Brain microvascular endothelial cell (primary cell): ENCODE measurements around the gene TAF11L6.
"Not testable (repeated sequence)": the region's sequence is repeated elsewhere in the genome, so short reads cannot be mapped to it uniquely, and the experiment has no call there.

Source experiments
- DNase-seq: peaks from one replicate; pipeline ENCODE4 v3.0.0-alpha.2; 2020
- H3K27ac ChIP-seq: fragments of 250-450 bp; sonication (Bioruptor Pico); 2 replicates; pipeline ENCODE4 v1.5.1; 2020; ENCODE audit warnings: mild to moderate bottlenecking, moderate library complexity
- H3K27me3 ChIP-seq: fragments of 250-450 bp; sonication (Bioruptor Pico); replicated peaks from 2 replicates; pipeline ENCODE4 v1.5.1; 2020; ENCODE audit warnings: mild to moderate bottlenecking
- H3K36me3 ChIP-seq: fragments of 250-450 bp; sonication (Bioruptor Pico); replicated peaks from 2 replicates; pipeline ENCODE4 v1.5.1; 2020; ENCODE audit warnings: mild to moderate bottlenecking
- H3K4me3 ChIP-seq: 2 replicates; pipeline ENCODE4 v1.5.1; 2011; ENCODE audit warnings: low read depth, mild to moderate bottlenecking, control low read depth, low read length, moderate library complexity
- in situ Hi-C: cut with HindIII; loops from 2 replicates; pipeline ENCODE4 v1.10.0; 2017; ENCODE audit warnings: low sequenced_read_pairs, low pct_ligation_motif_present
- TF ChIP-seq, protein P1 (sequence below): IDR thresholded peaks from 2 replicates; pipeline ENCODE4 v1.5.1; 2011; ENCODE audit warnings: low read depth, mild to moderate bottlenecking, moderate library complexity, low read length, control low read depth, inconsistent platforms; ENCODE audit errors: missing control alignments

Gene TAF11L6

DNA sequence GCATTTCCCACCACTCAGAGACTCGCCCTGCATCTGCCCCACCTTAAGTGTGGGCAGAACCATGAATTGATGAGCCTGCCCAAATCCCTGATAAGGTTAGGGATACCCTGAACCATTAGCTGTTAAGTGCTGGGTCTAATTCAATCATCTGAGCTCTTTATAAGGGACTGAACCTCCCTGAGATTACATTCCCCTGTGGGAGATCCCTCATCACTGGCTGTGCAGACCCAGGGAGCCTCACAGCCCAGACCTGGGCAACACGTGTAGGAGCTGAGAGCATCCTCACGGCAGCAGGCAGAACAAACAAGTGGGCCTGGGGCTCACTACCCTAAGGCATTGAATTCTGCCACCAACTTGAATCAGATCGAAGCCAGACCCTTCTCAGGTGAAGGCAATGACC, 31.0 kb upstream of the TAF11L6 start:
- in situ Hi-C loops: no loop called here
- Histone ChIP-seq H3K4me3 (no peak overlapping the region), H3K36me3 (no peaks in the 10 kb centered on the region), H3K27ac (no peak overlapping the region), H3K27me3 (no peaks in the 10 kb centered on the region)
- no peak for DNase-seq
- TF ChIP-seq, protein P1, sequence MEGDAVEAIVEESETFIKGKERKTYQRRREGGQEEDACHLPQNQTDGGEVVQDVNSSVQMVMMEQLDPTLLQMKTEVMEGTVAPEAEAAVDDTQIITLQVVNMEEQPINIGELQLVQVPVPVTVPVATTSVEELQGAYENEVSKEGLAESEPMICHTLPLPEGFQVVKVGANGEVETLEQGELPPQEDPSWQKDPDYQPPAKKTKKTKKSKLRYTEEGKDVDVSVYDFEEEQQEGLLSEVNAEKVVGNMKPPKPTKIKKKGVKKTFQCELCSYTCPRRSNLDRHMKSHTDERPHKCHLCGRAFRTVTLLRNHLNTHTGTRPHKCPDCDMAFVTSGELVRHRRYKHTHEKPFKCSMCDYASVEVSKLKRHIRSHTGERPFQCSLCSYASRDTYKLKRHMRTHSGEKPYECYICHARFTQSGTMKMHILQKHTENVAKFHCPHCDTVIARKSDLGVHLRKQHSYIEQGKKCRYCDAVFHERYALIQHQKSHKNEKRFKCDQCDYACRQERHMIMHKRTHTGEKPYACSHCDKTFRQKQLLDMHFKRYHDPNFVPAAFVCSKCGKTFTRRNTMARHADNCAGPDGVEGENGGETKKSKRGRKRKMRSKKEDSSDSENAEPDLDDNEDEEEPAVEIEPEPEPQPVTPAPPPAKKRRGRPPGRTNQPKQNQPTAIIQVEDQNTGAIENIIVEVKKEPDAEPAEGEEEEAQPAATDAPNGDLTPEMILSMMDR: no peak

DNA sequence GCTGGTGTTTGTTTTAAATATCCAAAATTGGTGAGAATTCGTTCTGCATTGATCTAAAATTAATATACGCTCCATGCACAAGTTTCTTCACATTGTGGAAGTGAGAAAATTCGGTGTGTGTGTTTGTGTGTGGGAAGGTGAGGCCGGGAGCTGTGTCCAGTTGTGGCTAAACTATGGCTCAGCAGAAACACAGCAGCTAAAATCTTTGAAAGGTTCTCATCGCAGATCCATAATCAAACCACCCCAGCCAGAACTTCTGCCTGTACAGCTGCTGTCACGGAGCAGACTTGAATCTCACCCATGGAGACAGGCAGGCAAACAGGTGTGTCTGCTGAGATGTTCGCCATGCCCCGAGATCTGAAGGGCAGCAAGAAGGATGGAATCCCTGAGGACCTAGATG, 30.5 kb upstream of the TAF11L6 start, which contains the start of gene TAF11L2:
Gene TAF11L2 (plus strand): TSS at position 301 of the 400 bp plus-strand sequence.
- DNase-seq, H3K36me3 ChIP-seq, H3K27me3 ChIP-seq, H3K27ac ChIP-seq, H3K4me3 ChIP-seq, in situ Hi-C loops: not testable (repeated sequence)

- TF ChIP-seq, protein P1: no peak
- no peak for DNase-seq
- H3K27ac ChIP-seq: no peak overlapping the region
- no peaks in the 10 kb centered on the region for H3K36me3 ChIP-seq
- H3K4me3 ChIP-seq: no peak overlapping the region
- in situ Hi-C loops: no loop called here
- no peaks in the 10 kb centered on the region for H3K27me3 ChIP-seq
These were observed 16.6 kb upstream of the TAF11L6 start for GRCh38 chr5:17511775-17512325.

DNA sequence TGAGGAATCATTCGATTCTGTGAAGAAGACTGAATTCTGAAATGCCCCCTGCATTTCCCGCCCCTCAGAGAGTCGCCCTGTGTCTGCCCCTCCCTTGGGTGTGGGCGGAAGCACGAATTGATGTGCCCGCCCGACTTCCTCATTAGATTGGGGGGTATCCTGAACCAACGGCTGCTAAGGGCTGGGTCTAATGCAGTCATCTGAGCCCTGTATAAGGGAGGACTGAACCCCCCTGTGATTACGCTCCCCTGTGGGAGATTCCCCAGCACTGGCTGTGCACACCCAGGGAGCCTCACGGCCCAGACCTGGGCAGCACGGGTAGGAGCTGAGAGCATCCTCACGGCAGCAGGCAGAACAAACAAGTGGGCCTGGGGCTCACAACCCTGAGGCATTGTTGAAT, 10.9 kb upstream of the TAF11L6 start:
- H3K27me3 ChIP-seq, H3K36me3 ChIP-seq, in situ Hi-C loops, H3K4me3 ChIP-seq, H3K27ac ChIP-seq, DNase-seq: not testable (repeated sequence)

GRCh38 chr5:17518067-17518466, 10.4 kb upstream of the TAF11L6 start, which contains the start of gene TAF11L3:
Gene TAF11L3, plus strand, starts transcription at chr5:17518367.
- H3K27me3 ChIP-seq, in situ Hi-C loops: not testable (repeated sequence)

GRCh38 chr5:17519508-17519907, 9.0 kb upstream of the TAF11L6 start:
- DNase-seq, H3K27me3 ChIP-seq, H3K27ac ChIP-seq, in situ Hi-C loops, H3K36me3 ChIP-seq, H3K4me3 ChIP-seq: not testable (repeated sequence)

More at GRCh38 chr5:17518067-17518466, 10.4 kb upstream of the TAF11L6 start, which contains the start of gene TAF11L3:
- not testable (repeated sequence) for DNase-seq, H3K36me3 ChIP-seq, H3K4me3 ChIP-seq, H3K27ac ChIP-seq

DNA sequence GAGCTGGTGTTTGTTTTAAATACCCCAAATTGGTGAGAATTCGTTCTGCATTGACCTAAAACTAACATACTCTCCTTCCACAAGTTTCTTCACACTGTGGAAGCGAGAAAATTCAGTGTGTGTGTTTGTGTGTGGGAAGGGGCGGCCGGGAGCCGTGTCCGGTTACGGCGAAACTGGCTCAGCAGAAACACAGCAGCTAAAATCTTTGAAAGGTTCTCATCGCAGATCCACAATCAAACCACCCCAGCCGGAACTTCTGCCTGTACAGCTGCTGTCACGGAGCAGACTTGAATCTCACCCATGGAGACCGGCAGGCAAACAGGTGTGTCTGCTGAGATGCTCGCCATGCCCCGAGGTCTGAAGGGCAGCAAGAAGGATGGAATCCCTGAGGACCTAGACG, 7.0 kb upstream of the TAF11L6 start, which contains the start of gene TAF11L4:
Gene TAF11L4 (plus strand): TSS at position 301 of the 400 bp plus-strand sequence.
- DNase-seq, in situ Hi-C loops, H3K36me3 ChIP-seq, H3K27ac ChIP-seq, H3K27me3 ChIP-seq, H3K4me3 ChIP-seq: not testable (repeated sequence)

- H3K27ac ChIP-seq: not testable (repeated sequence)
These were observed 3.5 kb upstream of the TAF11L6 start, which contains the start of gene TAF11L5 for GRCh38 chr5:17524935-17525334. Gene TAF11L5, plus strand, starts transcription at chr5:17525235.

GRCh38 chr5:17526504-17526903, 2.0 kb upstream of the TAF11L6 start:
- H3K4me3 ChIP-seq, in situ Hi-C loops, H3K36me3 ChIP-seq, H3K27me3 ChIP-seq, H3K27ac ChIP-seq: not testable (repeated sequence)
- DNase-seq: peak; percentile 4

More at GRCh38 chr5:17524935-17525334, 3.5 kb upstream of the TAF11L6 start, which contains the start of gene TAF11L5:
- DNase-seq, H3K27me3 ChIP-seq, in situ Hi-C loops, H3K4me3 ChIP-seq, H3K36me3 ChIP-seq: not testable (repeated sequence)
